H1 (cell line): Measurements from ENCODE around the gene SPI1. TPM values are rescaled to one million over a fixed set of nuclear protein-coding genes. Genes with fewer than 3 reads are reported as not detected.

Experiments used
- CTCF ChIA-PET: fragments of 300-600 bp; sonication (Branson Sonifier 250); formaldehyde crosslinking; loops from one replicate; lab custom pipeline; 2021; ENCODE audit not compliant: partially characterized antibody; lab: Charles Lee
- POLR2A ChIA-PET: fragments of 300-600 bp; sonication (Branson Sonifier 250); formaldehyde crosslinking; loops from one replicate; lab custom pipeline; 2021; ENCODE audit warnings: inconsistent platforms; ENCODE audit not compliant: partially characterized antibody; lab: Charles Lee
- DNase-seq, 2 experiments: peaks; one replicate each; pipeline versions ENCODE4 v3.0.0 to v3.0.0-alpha.2; 2010 to 2022; ENCODE audit warnings: low spot score in 2 of 2, low read depth in 1 of 2, mixed read lengths in 1 of 2
- FAIRE-seq: peaks from 2 replicates; lab custom pipeline; 2011; peaks lifted over from hg19 to GRCh38; lab: Jason Lieb, UNC
- H2AFZ ChIP-seq: 2 replicates; pipeline ENCODE4 v1.8.1; 2012; ENCODE audit warnings: low read length, inconsistent platforms
- H2AK5ac ChIP-seq: 2 replicates; pipeline ENCODE4 v1.6.1; 2013; ENCODE audit warnings: low read depth, low read length
- H2BK120ac ChIP-seq: replicated peaks from 2 replicates; pipeline ENCODE3; 2013; ENCODE audit warnings: low read depth, low read length, inconsistent platforms
- H2BK12ac ChIP-seq: 2 replicates; pipeline ENCODE4 v1.6.1; 2013; ENCODE audit warnings: low read depth, low read length
- H2BK15ac ChIP-seq: 2 replicates; pipeline ENCODE4 v1.6.1; 2013; ENCODE audit warnings: low read length
- H2BK20ac ChIP-seq: 2 replicates; pipeline ENCODE4 v1.6.1; 2013; ENCODE audit warnings: low read length
- H2BK5ac ChIP-seq: 2 replicates; pipeline ENCODE4 v1.6.1; 2013; ENCODE audit warnings: low read depth, low read length
- H3K14ac ChIP-seq: 2 replicates; pipeline ENCODE4 v1.6.1; 2013; ENCODE audit warnings: inconsistent platforms; ENCODE audit not compliant: insufficient read length
- H3K18ac ChIP-seq: 2 replicates; pipeline ENCODE4 v1.6.1; 2013; ENCODE audit warnings: low read length; ENCODE audit errors: extremely low read depth
- H3K23ac ChIP-seq: 2 replicates; pipeline ENCODE4 v1.6.1; 2013; ENCODE audit warnings: inconsistent platforms; ENCODE audit not compliant: insufficient read length
- H3K23me2 ChIP-seq: 2 replicates; pipeline ENCODE4 v1.6.1; 2013; ENCODE audit warnings: low read depth, low read length
- H3K27ac ChIP-seq: 2 replicates; pipeline ENCODE4 v1.6.1; 2011; ENCODE audit warnings: low read depth, low read length, inconsistent platforms
- H3K27me3 ChIP-seq, 4 experiments: replicated peaks in 1 of 4; 1 replicate in 1 of 4; 2 replicates in 3 of 4; pipeline versions ENCODE4 v1.6.1 to v1.8.1; 2011 to 2013; ENCODE audit warnings: low read length in 3 of 4, mild to moderate bottlenecking in 3 of 4, inconsistent platforms in 2 of 4, mixed read lengths in 2 of 4, moderate library complexity in 1 of 4; ENCODE audit not compliant: control insufficient read depth in 3 of 4, insufficient read depth in 3 of 4; ENCODE audit errors: extremely low read depth in 1 of 4
- H3K36me3 ChIP-seq, 4 experiments: 2 replicates each; pipeline versions ENCODE4 v1.6.1 to v1.8.1; 2011 to 2013; ENCODE audit warnings: mild to moderate bottlenecking in 4 of 4, low read length in 3 of 4, moderate library complexity in 2 of 4, control low read depth in 1 of 4, inconsistent platforms in 1 of 4; ENCODE audit not compliant: insufficient read depth in 4 of 4, control insufficient read depth in 2 of 4
- H3K4ac ChIP-seq: replicated peaks from 2 replicates; pipeline ENCODE3; 2013; ENCODE audit warnings: low read length, low read depth, mixed read lengths, inconsistent platforms; ENCODE audit not compliant: insufficient read length
- H3K4me1 ChIP-seq, 4 experiments: replicated peaks in 1 of 4; 1 replicate in 1 of 4; 2 replicates in 3 of 4; pipeline versions ENCODE4 v1.6.1 to v1.8.1; 2011 to 2013; ENCODE audit warnings: low read length in 3 of 4, inconsistent platforms in 2 of 4, mixed read lengths in 1 of 4; ENCODE audit not compliant: insufficient read depth in 4 of 4, control insufficient read depth in 3 of 4
- H3K4me2 ChIP-seq, 2 experiments: 2 replicates each; pipeline versions ENCODE4 v1.6.1 to v1.8.1; 2011 to 2013; ENCODE audit warnings: low read depth in 2 of 2, low read length in 2 of 2, control low read depth in 1 of 2, inconsistent platforms in 1 of 2, mild to moderate bottlenecking in 1 of 2; ENCODE audit not compliant: insufficient read depth in 1 of 2
- H3K4me3 ChIP-seq, 4 experiments: fragments of 200-600, 300-600 bp in 1 of 4; sonication (generic), shearing (Covaris generic), sonication (Bioruptor Twin) in 1 of 4; 2 replicates each; pipeline versions ENCODE4 v1.5.1 to v1.8.1; 2011 to 2016; ENCODE audit warnings: low read length in 4 of 4, low read depth in 3 of 4, control low read depth in 2 of 4, inconsistent platforms in 2 of 4, mild to moderate bottlenecking in 2 of 4, mixed read lengths in 1 of 4, moderate library complexity in 1 of 4; ENCODE audit not compliant: insufficient read depth in 2 of 4; ENCODE audit errors: extremely low read depth in 1 of 4
- H3K56ac ChIP-seq: replicated peaks from 2 replicates; pipeline ENCODE3; 2013; ENCODE audit warnings: low read depth, mild to moderate bottlenecking, mixed read lengths, low read length, inconsistent platforms; ENCODE audit not compliant: insufficient read length
- H3K79me1 ChIP-seq: 2 replicates; pipeline ENCODE4 v1.6.1; 2013; ENCODE audit warnings: low read depth, low read length, control low read depth
- H3K79me2 ChIP-seq, 2 experiments: 2 replicates each; pipeline versions ENCODE4 v1.6.1 to v1.8.1; 2012 to 2013; ENCODE audit warnings: low read length in 2 of 2, mild to moderate bottlenecking in 2 of 2, inconsistent platforms in 1 of 2; ENCODE audit not compliant: insufficient read depth in 2 of 2, control insufficient read depth in 1 of 2
- H3K9ac ChIP-seq, 4 experiments: replicated peaks in 1 of 4; 1 replicate in 1 of 4; 2 replicates in 3 of 4; pipeline versions ENCODE4 v1.6.1 to v1.8.1; 2011 to 2013; ENCODE audit warnings: low read depth in 3 of 4, low read length in 3 of 4, control low read depth in 2 of 4, mild to moderate bottlenecking in 2 of 4, moderate library complexity in 2 of 4, inconsistent platforms in 1 of 4; ENCODE audit errors: extremely low read depth in 1 of 4
- H3K9me3 ChIP-seq, 2 experiments: 2 replicates each; pipeline versions ENCODE4 v1.6.1 to v1.8.1; 2012 to 2013; ENCODE audit warnings: mild to moderate bottlenecking in 2 of 2, moderate library complexity in 2 of 2, control low read depth in 1 of 2, inconsistent platforms in 1 of 2, low read depth in 1 of 2, low read length in 1 of 2, mixed read lengths in 1 of 2; ENCODE audit not compliant: insufficient read depth in 2 of 2
- H4K20me1 ChIP-seq, 2 experiments: replicated peaks in 1 of 2; 2 replicates each; pipeline versions ENCODE3 to v1.8.1; 2011 to 2013; ENCODE audit warnings: inconsistent platforms in 2 of 2, low read length in 2 of 2, mild to moderate bottlenecking in 1 of 2; ENCODE audit not compliant: insufficient read depth in 2 of 2, control insufficient read depth in 1 of 2
- H4K5ac ChIP-seq: 2 replicates; pipeline ENCODE4 v1.6.1; 2013; ENCODE audit warnings: low read length, low read depth, mixed read lengths, inconsistent platforms; ENCODE audit not compliant: insufficient read length
- H4K8ac ChIP-seq: 2 replicates; pipeline ENCODE4 v1.8.0; 2013; ENCODE audit warnings: mild to moderate bottlenecking, moderate library complexity, low read length, inconsistent platforms; ENCODE audit not compliant: insufficient read depth; ENCODE audit errors: extremely low read depth
- H4K91ac ChIP-seq: replicated peaks from 2 replicates; pipeline ENCODE3; 2013; ENCODE audit warnings: low read length, mixed read lengths, inconsistent platforms; ENCODE audit not compliant: insufficient read length
- CHD1 ChIP-seq: IDR thresholded peaks from 2 replicates; pipeline ENCODE4 v1.6.1; 2012; ENCODE audit warnings: low read depth, low read length, improper control_type of control experiment
- MAFK ChIP-seq: IDR thresholded peaks from 2 replicates; pipeline ENCODE4 v1.6.1; 2012; ENCODE audit warnings: low read depth, mild to moderate bottlenecking, improper control_type of control experiment, low read length
- NANOG ChIP-seq: IDR thresholded peaks from 2 replicates; pipeline ENCODE4 v1.6.1; 2011; ENCODE audit warnings: low read length, low read depth, mild to moderate bottlenecking, inconsistent platforms; ENCODE audit not compliant: insufficient read depth, poor library complexity, severe bottlenecking
- SIN3A ChIP-seq, 2 experiments: IDR thresholded peaks in 1 of 2; conservative IDR thresholded peaks in 1 of 2; 2 replicates each; pipeline ENCODE4 v1.6.1; 2011 to 2012; ENCODE audit warnings: low read length in 2 of 2, improper control_type of control experiment in 1 of 2, low read depth in 1 of 2, mild to moderate bottlenecking in 1 of 2
- SIRT6 ChIP-seq: IDR thresholded peaks from one replicate; pipeline ENCODE4 v1.7.1; 2012; ENCODE audit warnings: low read length, inconsistent platforms
- SP2 ChIP-seq: IDR thresholded peaks from 2 replicates; pipeline ENCODE4 v1.6.1; 2012; ENCODE audit warnings: mild to moderate bottlenecking, low read length, inconsistent platforms
- WGBS, 2 experiments: shearing (Covaris generic) in 1 of 2; methylation state at CpG; one replicate each; pipeline versions ENCODE4 v1.1.6 to v1.1.7; 2013 to 2015; ENCODE audit warnings: low lambda C conversion rate in 2 of 2, mixed read lengths in 2 of 2, inconsistent platforms in 1 of 2, low coverage in 1 of 2, missing lambda C conversion rate in 1 of 2; ENCODE audit not compliant: insufficient replicate concordance in 2 of 2, insufficient coverage in 1 of 2, insufficient read length in 1 of 2; ENCODE audit errors: extremely low coverage in 1 of 2, missing lambda C conversion rate in 1 of 2; 5-methylcytosine and 5-hydroxymethylcytosine counted together
- polyA plus RNA-seq, 7 experiments: library from polyadenylated mRNA; depleted of rRNA in 3 of 7; stranded (reverse) in 5 of 7; unstranded in 2 of 7; fragments of >200 nt in 5 of 7; fragments of 200-250 nt in 2 of 7; gene quantifications; 1 replicate in 5 of 7; 2 replicates in 1 of 7; 4 replicates in 1 of 7; pipeline versions ENCODE4 v1.2.1 to v1.2.3, GENCODE V29; 2011 to 2013; ENCODE audit warnings: missing spikeins in 2 of 7, mixed read lengths in 2 of 7
- total RNA-seq: library from RNA; stranded (reverse); fragmentation: NEBNext Ultra II Directional; extraction: Animal tissue kit (Norgen Biotek cat#: 25700); gene quantifications from 2 replicates; pipeline ENCODE4 v1.2.1, GENCODE V29; 2021
- TF ChIP-seq, protein P1 (sequence below): IDR thresholded peaks from 2 replicates; pipeline ENCODE4 v1.6.1; 2012; ENCODE audit warnings: low read length, inconsistent platforms

SPI1 gene
- total and polyA plus RNA-seq, 2 of the 8 experiments (the other 6 are each of a cell fraction or from before 2014, with no cell fraction given), result 0.12 TPM; not detected in 1

DNA sequence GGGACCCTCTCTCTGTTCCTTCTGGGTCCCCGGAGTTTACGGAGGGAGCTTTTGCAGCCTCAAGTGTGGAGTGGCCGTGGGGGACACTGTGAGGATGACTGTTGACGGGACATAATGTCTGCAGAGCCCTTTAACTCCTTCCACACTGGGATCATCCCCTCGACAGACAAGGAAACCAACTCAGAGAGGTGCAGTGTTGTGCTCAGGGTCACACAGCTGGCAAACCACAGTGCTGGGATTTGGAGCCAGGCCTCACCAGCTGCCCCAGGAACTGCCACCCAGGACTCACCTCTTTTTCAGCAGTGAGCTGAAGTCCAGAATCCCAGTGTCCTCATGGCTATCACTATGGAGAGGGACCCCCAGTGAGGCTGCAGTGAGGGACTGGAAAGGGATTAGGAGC, 31.2 kb downstream of the SPI1 start:
- Histone ChIP-seq H3K36me3 (no peaks in the 10 kb centered on the region), H2BK20ac (no peak overlapping the region), H3K4me1 (peaks cover 0 to 12% (median 5%) of the 10 kb centered on the region in 4 experiments; a peak in 6 of 7 replicates), H3K4ac (no peak overlapping the region), H3K79me1 (no peaks in the 10 kb centered on the region; the same call in 1 of the 2 replicates), H2BK15ac (no peak overlapping the region), H4K91ac (no peak overlapping the region), H3K14ac (no peak overlapping the region), H3K9ac (no peak overlapping the region), H4K20me1 (no peaks in the 10 kb centered on the region), H3K4me2 (no peak overlapping the region), H4K5ac (no peak overlapping the region), H3K9me3 (no peaks in the 10 kb centered on the region), H4K8ac (peak overlapping the region; percentile 37; the same call in 1 of the 2 replicates)
- DNase-seq, result no peak
- ChIA-PET POLR2A (interaction anchor here (0.5 kb wide), 1 partner anchor 809 kb away, joined by 3 read pairs; no protein-coding TSS in a partner anchor), CTCF (interaction anchor here (0.9 to 5.9 kb wide), 7 partner anchors 7 to 167 kb away, joined by 3 to 35 read pairs (median 6); partner anchors contain the start of gene NR1H3)
- FAIRE-seq, result no peak
- no peak for TF ChIP-seq MAFK
- no peak for TF ChIP-seq SP2
- no peak for TF ChIP-seq CHD1
- TF ChIP-seq, protein P1, sequence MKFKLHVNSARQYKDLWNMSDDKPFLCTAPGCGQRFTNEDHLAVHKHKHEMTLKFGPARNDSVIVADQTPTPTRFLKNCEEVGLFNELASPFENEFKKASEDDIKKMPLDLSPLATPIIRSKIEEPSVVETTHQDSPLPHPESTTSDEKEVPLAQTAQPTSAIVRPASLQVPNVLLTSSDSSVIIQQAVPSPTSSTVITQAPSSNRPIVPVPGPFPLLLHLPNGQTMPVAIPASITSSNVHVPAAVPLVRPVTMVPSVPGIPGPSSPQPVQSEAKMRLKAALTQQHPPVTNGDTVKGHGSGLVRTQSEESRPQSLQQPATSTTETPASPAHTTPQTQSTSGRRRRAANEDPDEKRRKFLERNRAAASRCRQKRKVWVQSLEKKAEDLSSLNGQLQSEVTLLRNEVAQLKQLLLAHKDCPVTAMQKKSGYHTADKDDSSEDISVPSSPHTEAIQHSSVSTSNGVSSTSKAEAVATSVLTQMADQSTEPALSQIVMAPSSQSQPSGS, result no peak
- no peak for TF ChIP-seq NANOG
- TF ChIP-seq SIN3A (conservative IDR thresholded peaks at IDR 0.05 in 1 of 2, IDR thresholded peaks at IDR 0.05 in 1 of 2; ENCODE audit: low read depth in 1 of 2, low read length in 2 of 2), result no peak
- TF ChIP-seq SIRT6, result no peak
- TF ChIP-seq, all 59 proteins: peak for 0
- no peak overlapping the region for H2AFZ ChIP-seq
- H3K23me2 ChIP-seq, result no peaks in the 10 kb centered on the region
- WGBS, 2 experiments, result 90% methylated on average over 5 of the region's 5 CpGs; no CpG with 5 or more reads in 1 of the 2 experiments
- H2BK120ac ChIP-seq, result no peak overlapping the region
- no peak overlapping the region for H3K4me3 ChIP-seq
- H2BK5ac ChIP-seq, result no peak overlapping the region
- H3K23ac ChIP-seq, result no peak overlapping the region
- no peak overlapping the region for H3K56ac ChIP-seq
- no peak overlapping the region for H3K27ac ChIP-seq
- no peaks in the 10 kb centered on the region for H3K79me2 ChIP-seq
- H2AK5ac ChIP-seq, result no peak overlapping the region
- no peaks in the 10 kb centered on the region for H3K27me3 ChIP-seq
- H2BK12ac ChIP-seq, result no peak overlapping the region
- no peak overlapping the region for H3K18ac ChIP-seq
